Peyer's patch (tissue), 4 donors: ENCODE results near the gene SZT2.

ENCODE experiments used
- POLR2A ChIP-seq, 2 donors: fragments of 450-650 bp; IDR thresholded peaks; one replicate each; pipeline ENCODE4 v1.5.1; 2017; ENCODE audit warnings: antibody characterized with exemption in 2 of 2, mild to moderate bottlenecking in 2 of 2, moderate library complexity in 2 of 2
- TF ChIP-seq, protein P1 (sequence below), 6 experiments: fragments of 450-650 bp in 4 of 6; fragments of 200-600 bp in 2 of 6; sonication (generic) in 1 of 6; IDR thresholded peaks; one replicate each; pipeline ENCODE4 v1.5.1; 2017 to 2019; ENCODE audit warnings: antibody characterized with exemption in 6 of 6, mild to moderate bottlenecking in 3 of 6, moderate library complexity in 1 of 6

- TF ChIP-seq, protein P1, sequence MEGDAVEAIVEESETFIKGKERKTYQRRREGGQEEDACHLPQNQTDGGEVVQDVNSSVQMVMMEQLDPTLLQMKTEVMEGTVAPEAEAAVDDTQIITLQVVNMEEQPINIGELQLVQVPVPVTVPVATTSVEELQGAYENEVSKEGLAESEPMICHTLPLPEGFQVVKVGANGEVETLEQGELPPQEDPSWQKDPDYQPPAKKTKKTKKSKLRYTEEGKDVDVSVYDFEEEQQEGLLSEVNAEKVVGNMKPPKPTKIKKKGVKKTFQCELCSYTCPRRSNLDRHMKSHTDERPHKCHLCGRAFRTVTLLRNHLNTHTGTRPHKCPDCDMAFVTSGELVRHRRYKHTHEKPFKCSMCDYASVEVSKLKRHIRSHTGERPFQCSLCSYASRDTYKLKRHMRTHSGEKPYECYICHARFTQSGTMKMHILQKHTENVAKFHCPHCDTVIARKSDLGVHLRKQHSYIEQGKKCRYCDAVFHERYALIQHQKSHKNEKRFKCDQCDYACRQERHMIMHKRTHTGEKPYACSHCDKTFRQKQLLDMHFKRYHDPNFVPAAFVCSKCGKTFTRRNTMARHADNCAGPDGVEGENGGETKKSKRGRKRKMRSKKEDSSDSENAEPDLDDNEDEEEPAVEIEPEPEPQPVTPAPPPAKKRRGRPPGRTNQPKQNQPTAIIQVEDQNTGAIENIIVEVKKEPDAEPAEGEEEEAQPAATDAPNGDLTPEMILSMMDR (IDR thresholded peaks at IDR 0.05): peak in 3 of 6 experiments; percentile 49 to 57 (median 54)
- TF ChIP-seq POLR2A (IDR thresholded peaks at IDR 0.05): no peak
These were observed 6.2 kb upstream of the SZT2 start for GRCh38 chr1:43383449-43383848.
